ENCODE measurements around the gene PIP5K1B.

Gene PIP5K1B

GRCh38 chr9:68966496-68966944, 261.5 kb downstream of the PIP5K1B start:
- H3K4me3 ChIP-seq (ENCODE audit: low read depth, low read length), result no peak overlapping the region
- no peak for TF ChIP-seq CTCF (IDR thresholded peaks at IDR 0.05; ENCODE audit: insufficient read depth, low read depth, low read length, missing control alignments)
- DNase-seq (ENCODE audit: low read depth), result no peak

GRCh38 chr9:68967800-68968199, 262.8 kb downstream of the PIP5K1B start:
- no peak for DNase-seq (ENCODE audit: low read depth)
- no peak for TF ChIP-seq CTCF (IDR thresholded peaks at IDR 0.05; ENCODE audit: insufficient read depth, low read depth, low read length, missing control alignments)
- no peak overlapping the region for H3K4me3 ChIP-seq (ENCODE audit: low read depth, low read length)

GRCh38 chr9:68969538-68969937, 264.5 kb downstream of the PIP5K1B start:
- DNase-seq (ENCODE audit: low read depth), result no peak
- TF ChIP-seq CTCF (IDR thresholded peaks at IDR 0.05; ENCODE audit: insufficient read depth, low read depth, low read length, missing control alignments), result no peak
- H3K4me3 ChIP-seq (ENCODE audit: low read depth, low read length), result no peak overlapping the region

- no peak for DNase-seq (ENCODE audit: low read depth)
- TF ChIP-seq CTCF (IDR thresholded peaks at IDR 0.05; ENCODE audit: insufficient read depth, low read depth, low read length, missing control alignments), result no peak
- no peak overlapping the region for H3K4me3 ChIP-seq (ENCODE audit: low read depth, low read length)
These were observed 265.1 kb downstream of the PIP5K1B start for GRCh38 chr9:68970151-68970550.

- no peak overlapping the region for H3K4me3 ChIP-seq (ENCODE audit: low read depth, low read length)
- no peak for DNase-seq (ENCODE audit: low read depth)
- TF ChIP-seq CTCF (IDR thresholded peaks at IDR 0.05; ENCODE audit: insufficient read depth, low read depth, low read length, missing control alignments), result no peak
These were observed 268.6 kb downstream of the PIP5K1B start for GRCh38 chr9:68973619-68974018.

- TF ChIP-seq CTCF (IDR thresholded peaks at IDR 0.05; ENCODE audit: insufficient read depth, low read depth, low read length, missing control alignments), result no peak
- H3K4me3 ChIP-seq (ENCODE audit: low read depth, low read length), result no peak overlapping the region
- DNase-seq (ENCODE audit: low read depth), result peak; percentile 91
These were observed 269.4 kb downstream of the PIP5K1B start for GRCh38 chr9:68974431-68974830.

- no peak for DNase-seq (ENCODE audit: low read depth)
- H3K4me3 ChIP-seq (ENCODE audit: low read depth, low read length), result no peak overlapping the region
- no peak for TF ChIP-seq CTCF (IDR thresholded peaks at IDR 0.05; ENCODE audit: insufficient read depth, low read depth, low read length, missing control alignments)
These were observed 269.9 kb downstream of the PIP5K1B start for GRCh38 chr9:68974901-68975300.

Measured in GM12865 (cell line).